22Rv1 (cell line): ENCODE data around the gene TMEM109.

Source experiments
- CTCF ChIP-seq: fragments of 450-650 bp; IDR thresholded peaks from 2 replicates; pipeline ENCODE4 v1.5.1; 2017; ENCODE audit warnings: mild to moderate bottlenecking
- ZFX ChIP-seq: fragments of 450-650 bp; IDR thresholded peaks from 2 replicates; pipeline ENCODE4 v1.6.1; 2017; ENCODE audit warnings: antibody characterized with exemption, borderline replicate concordance

- TF ChIP-seq CTCF (no peak), ZFX (no peak)
These were observed 14.6 kb downstream of the TMEM109 start for GRCh38 chr11:60928563-60929001.
